ENCODE measurements around the gene MICOS13.

Gene MICOS13

GRCh38 chr19:5690955-5691821, 10.9 kb upstream of the MICOS13 start:
- peak overlapping the region; percentile 97 for H3K4me3 ChIP-seq (ENCODE audit: low read depth, low read length)
- ChIA-PET CTCF (interaction anchor here (0.6 to 1.3 kb wide), 9 partner anchors 9 to 134 kb away, joined by 3 to 5 read pairs (median 3); no protein-coding TSS in a partner anchor), POLR2A (interaction anchor here (0.5 to 3.7 kb wide), 11 partner anchors 8 to 643 kb away, joined by 3 to 62 read pairs (median 3); partner anchors contain the start of genes CATSPERD, LONP1, SAFB and SAFB2)
- no peaks in the 10 kb centered on the region for H3K9me3 ChIP-seq (ENCODE audit: control insufficient read depth, insufficient read depth, low read depth, low read length)
- no peaks in the 10 kb centered on the region; the same call in 1 of the 2 replicates for H3K4me1 ChIP-seq (ENCODE audit: control insufficient read depth, insufficient read depth, low read length)
- H3K27ac ChIP-seq (ENCODE audit: extremely low read depth, low read depth, low read length): peak overlapping the region; percentile 100
- peaks cover 5 to 60% of the 10 kb centered on the region in 2 experiments; a peak in 2 of 3 replicates for H3K36me3 ChIP-seq (ENCODE audit: control insufficient read depth in 2 of 2, insufficient read depth in 1 of 2, low read length in 2 of 2)
- TF ChIP-seq ZFHX2 (tag by site-specific recombination; conservative IDR thresholded peaks at IDR 0.05): peak; percentile 95
- peak; percentile 96 for TF ChIP-seq KLF1 (tag by site-specific recombination; IDR thresholded peaks at IDR 0.05)
- TF ChIP-seq PRDM4 (tag by site-specific recombination; IDR thresholded peaks at IDR 0.05): no peak
- no peak for TF ChIP-seq WT1 (tag by site-specific recombination; IDR thresholded peaks at IDR 0.05)
- TF ChIP-seq ZBTB11 (tag by site-specific recombination; conservative IDR thresholded peaks at IDR 0.05; ENCODE audit: low read depth): 0 out of 2 replicates have a peak, but pooled peaks have one; percentile 13
- TF ChIP-seq SP3 (tag by site-specific recombination; IDR thresholded peaks at IDR 0.05): peak; percentile 68
- peak; percentile 89 for TF ChIP-seq KLF8 (tag by site-specific recombination; IDR thresholded peaks at IDR 0.05)
- peak; percentile 90 for TF ChIP-seq EGR2 (tag by site-specific recombination; IDR thresholded peaks at IDR 0.05; ENCODE audit: low read depth)
- 0 out of 2 replicates have a peak, but pooled peaks have one; percentile 27 for TF ChIP-seq TSHZ1 (tag by site-specific recombination; IDR thresholded peaks at IDR 0.05; ENCODE audit: borderline replicate concordance)
- peak; percentile 99 for TF ChIP-seq KLF10 (tag by site-specific recombination; IDR thresholded peaks at IDR 0.05)
- peak; percentile 35; the same call in 1 of the 2 replicates for TF ChIP-seq IKZF3 (tag by site-specific recombination; IDR thresholded peaks at IDR 0.05)
- TF ChIP-seq ZNF341 (tag by site-specific recombination; IDR thresholded peaks at IDR 0.05; ENCODE audit: low read depth): peak; percentile 47
- peak; percentile 7; the same call in 1 of the 2 replicates for TF ChIP-seq ZFP37 (tag by site-specific recombination; IDR thresholded peaks at IDR 0.05)
- peak; percentile 49 for TF ChIP-seq SP2 (tag by site-specific recombination; IDR thresholded peaks at IDR 0.05)
- TF ChIP-seq ZNF692 (tag by site-specific recombination; IDR thresholded peaks at IDR 0.05): peak; percentile 12; the same call in 1 of the 2 replicates
- TF ChIP-seq PATZ1 (tag by site-specific recombination; IDR thresholded peaks at IDR 0.05): peak; percentile 89
- TF ChIP-seq ZNF121 (tag by site-specific recombination; IDR thresholded peaks at IDR 0.05): no peak
- TF ChIP-seq KLF7 (tag by site-specific recombination; IDR thresholded peaks at IDR 0.05; ENCODE audit: borderline replicate concordance): 0 out of 2 replicates have a peak, but pooled peaks have one; percentile 45
- no peak for TF ChIP-seq ZNF830 (tag by site-specific recombination; IDR thresholded peaks at IDR 0.05; ENCODE audit: low read depth)
- TF ChIP-seq ZNF837 (tag by site-specific recombination; IDR thresholded peaks at IDR 0.05): peak; percentile 27; the same call in 1 of the 2 replicates
- no peak for TF ChIP-seq ZNF621 (tag by site-specific recombination; IDR thresholded peaks at IDR 0.05)
- TF ChIP-seq ZBTB48 (tag by site-specific recombination; IDR thresholded peaks at IDR 0.05): no peak
- TF ChIP-seq KLF9 (tag by site-specific recombination; IDR thresholded peaks at IDR 0.05; ENCODE audit: low read depth): peak; percentile 98

Measured in HEK293 (cell line).